GM19328 (cell line): Measurements from ENCODE around the gene SLC26A1.
"Not testable (repeated sequence)": the region's sequence is repeated elsewhere in the genome, so short reads cannot be mapped to it uniquely, and the experiment has no call there.

ENCODE experiments used
- ATAC-seq: cut with Tn5 transposase; IDR thresholded peaks from one replicate; pipeline ENCODE4 v1.9.1; 2021; ENCODE audit warnings: mild to moderate bottlenecking, moderate library complexity; ENCODE audit not compliant: unreplicated experiment

Gene SLC26A1

GRCh38 chr4:986428-986878 lies 6.8 kb downstream of the SLC26A1 start:
- peak; percentile 10 for ATAC-seq

- ATAC-seq, result no peak
Observed at GRCh38 chr4:985123-985830, 7.9 kb downstream of the SLC26A1 start.

- no peak for ATAC-seq
Observed at GRCh38 chr4:984336-985054, 8.7 kb downstream of the SLC26A1 start.

GRCh38 chr4:982814-983213 lies 10.4 kb downstream of the SLC26A1 start:
- no peak for ATAC-seq

GRCh38 chr4:982291-982690 lies 10.9 kb downstream of the SLC26A1 start:
- no peak for ATAC-seq

GRCh38 chr4:978957-979701 lies 14.1 kb downstream of the SLC26A1 start:
- ATAC-seq, result no peak

GRCh38 chr4:976016-976415 lies 17.2 kb downstream of the SLC26A1 start:
- ATAC-seq, result not testable (repeated sequence)

DNA sequence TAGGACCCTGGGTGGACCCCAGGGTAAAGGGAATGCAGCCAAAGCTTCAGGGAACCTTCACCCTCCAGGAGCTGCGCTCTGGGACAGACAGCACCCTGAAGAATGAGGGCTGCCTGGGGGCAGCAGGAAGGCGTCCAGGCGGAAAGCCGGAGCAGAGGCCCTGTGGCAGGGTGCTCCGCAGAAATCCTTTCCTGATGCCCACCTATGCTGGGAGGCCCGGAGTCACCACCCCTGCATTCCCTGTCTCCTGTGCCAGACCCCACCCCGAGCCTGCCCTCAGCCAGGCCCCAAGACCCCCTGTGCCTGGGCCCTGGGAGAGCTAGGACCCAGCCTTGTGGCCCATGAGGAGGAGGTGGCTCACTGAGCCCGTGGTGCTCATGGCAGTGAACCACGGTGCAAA lies 18.5 kb downstream of the SLC26A1 start:
- no peak for ATAC-seq

DNA sequence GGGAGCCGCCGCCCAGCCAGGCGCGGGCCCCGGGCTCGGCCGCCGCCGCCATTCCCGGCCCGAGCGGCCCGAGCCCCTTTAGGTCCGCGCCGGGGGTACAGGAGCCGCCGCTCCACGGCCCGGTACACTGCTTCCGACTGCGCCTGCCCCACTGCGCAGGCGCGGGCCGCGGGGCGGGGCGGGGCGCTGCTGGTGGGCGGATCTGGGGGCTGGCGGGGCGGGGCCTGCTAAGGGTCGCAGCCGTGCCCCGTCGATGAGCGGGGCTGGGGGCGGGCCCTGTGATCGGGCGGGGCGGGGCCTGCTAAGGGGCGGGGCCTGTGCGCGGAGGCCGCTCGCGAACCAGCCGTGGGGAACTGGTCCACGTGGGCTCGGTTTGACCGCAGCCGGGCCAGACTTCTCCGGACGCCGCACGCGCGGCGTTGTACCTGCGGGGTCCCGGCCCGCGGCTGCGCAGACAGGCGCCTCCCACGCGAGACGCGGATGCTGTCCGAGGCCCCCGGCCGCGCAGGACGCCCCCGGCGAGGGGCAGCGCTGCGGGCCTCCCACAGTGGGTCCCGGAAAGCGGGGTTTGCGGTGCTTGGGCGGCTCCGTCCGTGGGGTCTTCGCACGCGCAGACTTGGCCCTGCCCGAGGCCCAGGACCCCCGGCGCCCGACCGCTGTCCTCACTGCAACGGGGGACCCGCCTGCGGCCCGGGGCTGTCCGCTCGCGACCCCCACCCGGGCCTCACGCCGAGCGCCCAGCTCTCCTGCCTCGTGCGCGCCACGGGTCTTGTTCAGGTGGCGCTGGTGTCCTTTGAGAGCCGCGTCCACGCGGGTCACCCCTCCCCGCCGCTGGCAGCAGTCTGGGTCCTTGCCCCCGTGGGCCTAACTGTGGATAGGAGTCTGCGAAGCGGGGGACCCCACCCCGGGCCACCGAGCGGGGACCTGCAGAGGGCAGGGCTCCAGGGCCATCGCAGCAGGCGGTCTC lies 19.5 kb downstream of the SLC26A1 start, which contains the start of gene DGKQ:
Gene DGKQ (minus strand): TSS at position 139 of the 967 bp plus-strand sequence. CDS start 87 bp downstream, at position 52.
- peak; percentile 82 for ATAC-seq

DNA sequence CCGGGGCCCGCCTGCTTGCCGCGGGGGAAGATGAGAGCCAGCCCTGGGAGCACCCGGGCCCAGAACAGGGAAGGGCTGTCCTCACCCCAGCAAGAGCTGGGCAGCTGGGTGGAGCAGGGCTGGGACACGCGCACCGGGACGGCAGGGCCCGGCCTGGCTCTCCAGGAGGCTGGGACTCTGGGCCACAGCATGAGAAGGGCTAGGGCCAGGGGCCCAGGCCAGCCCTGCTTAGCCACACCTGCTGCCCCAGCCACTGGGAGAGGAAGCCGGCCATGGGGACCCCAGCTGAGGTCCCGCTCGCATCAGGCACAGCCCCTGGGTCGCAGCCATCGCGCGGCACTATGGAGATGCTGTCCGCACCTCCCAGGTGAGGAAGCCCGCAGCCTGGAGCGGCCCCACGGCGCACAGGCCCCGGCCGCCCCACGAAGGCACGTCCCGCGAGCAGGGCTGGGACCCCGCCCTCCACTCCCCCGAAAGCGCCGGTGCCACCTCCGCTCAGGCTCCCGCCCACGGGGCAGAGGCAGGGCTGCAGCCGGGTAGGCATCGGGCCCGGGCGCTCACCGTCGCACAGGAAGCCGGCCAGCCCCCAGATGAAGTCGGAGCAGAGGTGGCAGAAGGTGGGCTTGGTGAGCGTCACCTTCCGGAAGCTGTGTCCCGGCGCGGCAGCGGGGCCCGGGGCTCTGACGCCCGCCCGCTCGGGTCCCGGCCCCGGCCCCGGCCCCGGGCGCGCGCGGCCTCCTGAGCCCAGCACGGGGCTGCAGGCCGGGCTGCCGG lies 20.4 kb downstream of the SLC26A1 start:
- peak; percentile 27 for ATAC-seq

DNA sequence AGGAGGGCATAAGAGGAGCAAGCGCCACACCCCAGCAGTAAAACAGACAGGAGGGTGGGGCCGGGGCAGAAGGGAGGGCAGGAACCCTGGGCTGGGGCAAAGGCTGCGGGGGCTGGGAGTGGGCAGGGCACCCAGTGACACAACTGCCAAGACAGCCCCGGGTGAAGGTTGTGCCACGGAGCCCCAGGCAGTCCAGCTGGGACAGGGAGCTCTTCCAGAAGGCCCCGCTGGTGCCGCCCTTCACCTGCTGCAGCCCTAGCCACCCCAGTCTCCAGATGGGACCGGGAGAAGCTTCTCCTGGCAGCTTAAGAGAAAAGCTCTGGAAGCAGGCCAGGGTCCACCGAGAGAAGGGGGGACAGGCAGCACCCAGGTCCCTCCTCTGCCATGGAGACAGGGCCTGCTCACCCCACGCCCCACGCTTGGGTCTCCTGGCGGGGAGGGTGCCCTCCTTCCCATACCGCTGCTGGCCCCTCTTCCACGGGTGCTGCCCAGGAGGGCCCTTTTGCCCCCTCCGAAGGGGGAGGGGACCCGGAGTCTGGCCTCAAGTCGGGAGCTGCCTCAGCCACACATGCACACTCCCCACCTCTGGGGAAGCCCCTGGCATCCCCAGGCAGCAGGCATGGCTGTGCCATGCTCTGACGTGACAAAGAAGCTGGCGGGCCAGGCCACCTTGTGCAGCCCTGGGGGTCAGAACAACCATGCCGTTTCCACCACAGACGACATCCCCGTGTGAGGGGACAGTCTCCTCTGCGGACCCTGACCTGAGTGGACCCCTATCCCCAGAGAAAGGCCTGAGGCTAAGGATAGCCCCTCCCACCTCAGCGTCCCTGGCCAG lies 21.3 kb downstream of the SLC26A1 start:
- no peak for ATAC-seq

GRCh38 chr4:970854-971520 lies 22.2 kb downstream of the SLC26A1 start:
- no peak for ATAC-seq

GRCh38 chr4:970046-970745 lies 23.0 kb downstream of the SLC26A1 start:
- ATAC-seq, result no peak

DNA sequence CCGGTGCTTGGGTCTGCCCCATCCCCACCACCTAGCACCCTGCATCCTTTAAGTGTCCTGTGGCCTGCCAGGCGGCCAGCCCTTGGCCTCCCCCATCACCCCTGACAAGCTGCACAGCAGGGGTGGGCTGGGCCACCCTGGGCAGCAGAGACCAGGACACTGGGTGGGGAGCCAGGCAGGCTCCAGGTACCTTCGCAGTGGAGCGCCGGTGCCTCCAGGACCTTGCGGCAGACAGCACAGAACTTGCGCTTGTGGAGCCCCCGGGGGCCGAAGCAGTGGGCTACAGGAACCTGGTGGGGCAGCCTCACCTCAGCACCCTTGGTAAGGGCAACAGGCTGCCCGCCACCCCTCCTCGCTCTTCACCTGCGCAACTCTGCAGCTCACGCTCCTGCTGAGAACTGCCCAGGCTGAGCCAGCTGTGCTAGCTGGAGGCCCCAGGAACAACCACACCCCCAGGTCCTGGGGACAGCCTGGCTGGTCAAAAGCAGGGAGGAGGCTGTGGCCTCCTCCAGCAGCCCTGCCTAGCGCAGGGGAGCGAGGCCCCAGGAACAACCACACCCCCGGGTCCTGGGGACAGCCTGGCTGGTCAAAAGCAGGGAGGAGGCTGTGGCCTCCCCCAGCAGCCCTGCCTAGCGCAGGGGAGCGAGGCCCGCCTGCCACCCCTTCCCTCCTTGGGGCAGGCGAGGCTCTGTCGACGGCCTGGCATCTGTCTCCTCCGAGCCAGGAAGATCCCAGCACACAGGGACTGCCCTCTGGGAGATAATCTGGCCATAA lies 24.4 kb downstream of the SLC26A1 start:
- no peak for ATAC-seq

DNA sequence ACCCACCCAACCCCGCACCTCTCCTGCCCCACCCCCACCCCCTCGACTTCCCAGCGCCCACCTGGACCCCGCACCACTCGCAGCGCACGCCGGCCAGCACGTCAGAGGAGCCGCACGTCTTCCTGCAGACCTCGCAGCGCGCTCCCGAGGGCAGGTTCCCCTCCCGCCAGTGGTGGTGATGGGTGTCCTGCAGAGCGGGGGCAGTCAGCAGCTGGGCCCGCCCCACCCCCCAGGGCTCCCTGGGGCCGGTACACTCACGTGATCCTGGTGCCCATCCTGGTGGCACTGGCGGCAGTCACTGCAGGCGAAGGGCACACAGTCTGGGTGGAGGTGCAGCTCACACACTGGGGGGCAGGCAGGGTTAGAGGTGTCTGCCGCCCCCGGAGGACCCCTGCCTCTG lies 25.0 kb downstream of the SLC26A1 start:
- ATAC-seq, result no peak

- no peak for ATAC-seq
Observed at GRCh38 chr4:967113-968104, 25.8 kb downstream of the SLC26A1 start.
